Tongue (tissue), 3 donors: ENCODE results near the gene CCDC112. TPM values are rescaled to one million over a fixed set of nuclear protein-coding genes. Genes with fewer than 3 reads are reported as not detected.
A peak's percentile ranks its signal among the peaks of the same experiment; 100 is the strongest.
"Not testable (repeated sequence)": the region's sequence is repeated elsewhere in the genome, so short reads cannot be mapped to it uniquely, and the experiment has no call there.

ENCODE experiments used
- DNase-seq: peaks from one replicate; pipeline ENCODE4 v3.0.0-alpha.2; 2015
- small RNA-seq: library from RNA; depleted of rRNA; stranded (forward); fragments of <200 nt; gene quantifications from one replicate; pipeline ENCODE3, GENCODE V24; 2014; ENCODE audit warnings: low replicate concordance
- total RNA-seq: library from RNA; depleted of rRNA; stranded (reverse); fragments of >200 nt; gene quantifications from one replicate; pipeline ENCODE4 v1.2.3, GENCODE V29; 2014

Gene CCDC112
- total RNA-seq, 1 donor from 2014 or later: 10.5 TPM

GRCh38 chr5:115262011-115262320 is 34.5 kb downstream of the CCDC112 start:
- no peak for DNase-seq

- DNase-seq: no peak
These were observed 36.2 kb downstream of the CCDC112 start for GRCh38 chr5:115260248-115260647.

GRCh38 chr5:115257981-115258380 is 38.5 kb downstream of the CCDC112 start:
- DNase-seq: no peak

GRCh38 chr5:115249379-115249778 is 47.1 kb downstream of the CCDC112 start:
- DNase-seq: not testable (repeated sequence)

- peak; percentile 64 for DNase-seq
These were observed 50.0 kb downstream of the CCDC112 start for GRCh38 chr5:115246361-115246991.

- DNase-seq: no peak
These were observed 53.0 kb downstream of the CCDC112 start for GRCh38 chr5:115243412-115243811.

- no peak for DNase-seq
These were observed 54.4 kb downstream of the CCDC112 start for GRCh38 chr5:115241881-115242642.

- no peak for DNase-seq
These were observed 59.4 kb downstream of the CCDC112 start for GRCh38 chr5:115237066-115237465.

GRCh38 chr5:115236599-115236998 is 59.9 kb downstream of the CCDC112 start:
- no peak for DNase-seq

GRCh38 chr5:115231598-115231997 is 64.9 kb downstream of the CCDC112 start:
- no peak for DNase-seq

GRCh38 chr5:115229606-115230005 is 66.8 kb downstream of the CCDC112 start:
- no peak for DNase-seq

GRCh38 chr5:115227281-115227680 is 69.2 kb downstream of the CCDC112 start:
- no peak for DNase-seq

Small RNAs within 50 kb of the gene (small RNA-seq; reads per million reads assigned to genes)
- not detected for gene HMGN1P15

Other genes with a start within 250 kb of the CCDC112 start
- 1.8 TPM for gene TRIM36, start 126.7 kb downstream of the CCDC112 start, total RNA-seq
- gene PGGT1B, start 33.8 kb downstream of the CCDC112 start, total RNA-seq: 21.4 TPM
- 49.9 TPM for gene FEM1C, start 248.1 kb upstream of the CCDC112 start, total RNA-seq